ENCODE measurements around the gene CRHR1.

The CRHR1 gene

DNA sequence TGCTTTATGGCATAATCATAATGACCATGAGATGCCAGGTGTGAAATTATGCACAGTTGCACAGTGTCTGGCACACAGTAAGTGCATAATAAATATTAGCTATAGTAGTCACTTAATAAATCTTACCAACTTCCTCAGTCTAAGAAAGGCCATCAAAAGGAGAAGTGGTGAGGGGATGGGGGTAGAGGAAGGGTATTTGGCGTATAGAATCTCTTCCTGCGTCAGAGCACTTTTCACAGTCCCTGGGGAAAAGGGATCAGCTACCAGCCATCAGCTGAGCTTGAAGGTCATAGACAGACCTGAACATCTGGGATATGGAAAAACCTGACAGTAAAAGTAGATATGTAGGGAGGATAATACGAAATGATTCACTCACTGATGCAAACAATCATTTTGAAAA lies 5.8 kb downstream of the CRHR1 start:
- no peak for DNase-seq (ENCODE audit: low read depth in 2 of 2)

DNA sequence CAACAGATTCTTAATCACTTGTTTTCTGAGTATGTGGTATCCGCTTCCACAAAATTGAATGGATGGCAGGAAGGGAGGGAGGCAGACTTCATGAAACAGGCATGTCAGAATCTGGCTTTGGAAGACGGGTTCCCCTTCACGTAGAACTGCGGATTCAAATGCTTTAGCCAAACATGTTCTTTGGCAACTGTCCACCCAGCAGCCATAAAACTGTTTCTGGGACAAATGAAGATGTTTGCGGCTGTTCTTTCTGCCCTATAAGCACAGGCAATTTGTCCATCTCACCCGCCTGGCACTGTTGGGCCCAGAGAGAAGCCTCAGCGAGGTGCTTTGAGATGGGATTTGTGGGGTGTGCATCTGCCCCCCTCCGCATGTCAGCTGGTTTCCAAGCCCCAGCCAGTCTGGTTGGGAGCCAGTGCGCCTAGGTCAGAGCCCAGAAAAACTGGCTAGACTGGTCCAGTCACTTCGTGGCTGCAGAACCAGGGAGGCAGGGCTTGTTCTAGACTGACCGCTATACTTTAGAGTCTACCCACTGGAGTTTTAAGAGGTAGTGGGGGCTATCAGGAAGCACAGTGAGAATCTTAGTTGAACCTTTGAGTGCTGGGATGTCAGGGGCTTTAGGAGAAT lies 6.3 kb downstream of the CRHR1 start:
- no peak for DNase-seq (ENCODE audit: low read depth in 2 of 2)

DNA sequence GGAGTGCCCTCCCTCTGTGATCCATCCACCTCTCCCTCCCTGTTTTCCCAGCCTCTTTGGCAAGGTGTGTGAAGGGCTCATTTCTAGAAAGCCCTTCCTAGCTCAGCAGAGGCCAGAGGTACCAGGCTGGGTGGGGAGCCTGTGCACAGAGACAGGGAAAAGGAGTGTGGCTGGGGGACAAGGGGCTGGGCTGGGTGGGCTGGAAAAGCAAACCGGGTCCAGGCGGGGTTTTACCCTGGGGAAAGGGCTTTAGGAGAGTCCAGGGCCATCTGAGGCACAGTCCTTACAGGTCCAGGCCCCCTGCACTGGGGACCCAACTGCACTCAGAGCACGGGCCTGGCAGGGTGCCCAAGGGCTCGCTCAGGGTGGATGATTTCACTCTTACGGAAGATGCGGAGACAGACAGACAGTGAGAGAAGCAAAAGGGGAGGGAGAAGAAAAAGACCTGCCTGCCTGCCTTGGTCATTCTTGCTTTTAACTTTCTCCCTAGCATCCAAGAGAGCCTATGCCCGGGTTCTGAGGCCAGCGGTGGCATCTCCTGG lies 7.0 kb downstream of the CRHR1 start:
- no peak for DNase-seq (ENCODE audit: low read depth in 2 of 2)

DNA sequence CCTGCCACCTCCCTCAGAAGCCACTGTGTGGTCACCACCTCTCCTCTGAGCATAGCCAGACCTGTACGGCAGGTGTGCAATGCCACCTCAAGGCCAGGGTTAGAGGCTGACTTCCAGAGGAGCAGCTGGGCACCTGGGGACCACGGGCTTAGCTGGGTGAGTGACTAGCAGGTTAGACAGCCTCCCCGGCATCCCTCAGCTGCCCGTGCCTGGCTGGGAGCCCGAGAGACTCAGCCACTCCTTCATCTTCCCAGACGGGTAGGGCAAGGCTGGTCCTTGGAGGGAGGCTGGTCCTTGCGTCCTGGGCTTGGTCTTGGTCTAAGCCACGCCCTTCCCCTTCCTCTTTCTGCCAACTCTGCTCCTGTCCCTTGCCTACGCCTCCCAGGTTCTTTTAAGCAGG lies 7.8 kb downstream of the CRHR1 start:
- DNase-seq (ENCODE audit: low read depth in 2 of 2): no peak

DNA sequence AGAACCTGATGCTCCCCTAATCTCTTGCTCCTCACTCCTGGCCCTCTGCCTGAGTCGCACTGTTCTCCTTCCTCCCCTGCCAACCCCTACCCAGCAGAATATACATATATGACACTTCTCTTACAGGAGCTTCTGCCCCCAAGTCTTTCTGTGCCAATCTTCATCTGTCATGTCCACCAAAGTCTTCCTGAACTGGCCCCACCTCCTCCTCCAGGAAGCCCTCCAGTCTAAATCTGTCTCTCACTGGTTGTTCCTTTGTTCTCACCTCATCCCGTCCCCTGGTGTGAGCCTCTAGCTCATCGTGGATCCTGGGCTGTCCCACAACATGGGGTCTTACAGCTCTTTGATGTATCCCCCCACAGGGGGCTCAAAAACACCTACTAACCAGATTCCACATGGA lies 8.3 kb downstream of the CRHR1 start:
- no peak for DNase-seq (ENCODE audit: low read depth in 2 of 2)

DNA sequence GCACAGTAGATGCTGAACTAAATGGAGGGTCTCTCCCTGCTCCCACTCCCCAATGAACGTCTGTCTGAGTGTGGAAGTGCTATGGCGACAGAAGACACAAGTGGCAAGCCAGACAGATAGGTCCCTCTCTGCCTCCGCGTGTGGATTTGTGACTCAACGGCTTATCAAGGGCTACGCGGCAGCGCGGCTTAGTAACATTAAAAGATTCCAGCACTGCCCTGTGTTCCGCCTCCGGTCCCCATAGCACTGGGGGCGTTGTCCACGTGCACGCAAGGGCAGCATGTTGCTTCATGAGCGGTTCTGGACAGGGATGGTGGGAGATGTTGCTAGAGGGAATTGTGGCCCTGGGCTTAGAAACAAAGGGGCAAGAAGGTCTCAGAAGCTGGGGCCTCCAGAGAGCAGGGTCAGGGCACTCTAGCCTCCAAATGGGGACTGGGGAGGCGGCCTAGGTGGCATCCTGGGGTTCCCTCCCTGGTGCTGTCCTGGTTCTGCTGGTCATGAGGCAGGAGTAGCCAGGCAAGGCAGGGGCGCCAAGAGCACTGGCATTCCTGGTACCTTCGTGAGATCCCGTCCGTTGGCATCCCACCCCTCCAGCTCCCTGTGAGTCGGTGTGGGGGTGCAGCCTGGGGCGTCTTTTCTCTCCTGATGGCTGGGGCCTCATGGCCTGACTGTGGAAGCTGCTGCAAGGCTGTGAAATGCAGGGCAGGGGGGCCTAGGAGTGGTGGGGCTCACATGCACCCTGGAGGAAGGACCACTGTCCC lies 9.1 kb downstream of the CRHR1 start:
- no peak for DNase-seq (ENCODE audit: low read depth in 2 of 2)

DNA sequence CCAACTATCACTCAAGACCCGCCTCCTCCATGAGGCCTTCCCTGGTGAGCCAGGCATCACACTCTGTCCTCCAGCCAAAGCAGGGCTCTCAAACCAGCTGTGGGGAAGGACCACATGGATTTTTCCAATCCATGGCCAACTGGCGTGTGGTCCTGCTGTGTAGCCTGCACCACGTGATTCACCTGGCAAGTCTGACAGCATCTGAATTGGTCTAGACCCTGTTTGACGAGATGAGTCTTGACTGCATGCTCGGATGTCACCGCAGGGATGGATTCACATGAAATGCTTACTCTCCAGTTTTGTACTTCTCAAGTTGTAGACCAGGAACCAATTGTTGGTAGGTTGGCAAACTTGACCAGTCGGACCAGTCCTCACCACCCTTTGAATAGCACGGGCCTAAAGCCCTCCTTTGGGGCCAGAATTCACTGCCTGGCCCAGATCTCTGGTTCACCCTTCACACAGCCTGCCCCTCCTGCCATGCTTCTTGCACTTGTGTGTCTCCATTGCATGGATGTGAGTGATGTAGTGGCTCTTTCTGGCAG lies 9.9 kb downstream of the CRHR1 start:
- no peak for DNase-seq (ENCODE audit: low read depth in 2 of 2)

DNA sequence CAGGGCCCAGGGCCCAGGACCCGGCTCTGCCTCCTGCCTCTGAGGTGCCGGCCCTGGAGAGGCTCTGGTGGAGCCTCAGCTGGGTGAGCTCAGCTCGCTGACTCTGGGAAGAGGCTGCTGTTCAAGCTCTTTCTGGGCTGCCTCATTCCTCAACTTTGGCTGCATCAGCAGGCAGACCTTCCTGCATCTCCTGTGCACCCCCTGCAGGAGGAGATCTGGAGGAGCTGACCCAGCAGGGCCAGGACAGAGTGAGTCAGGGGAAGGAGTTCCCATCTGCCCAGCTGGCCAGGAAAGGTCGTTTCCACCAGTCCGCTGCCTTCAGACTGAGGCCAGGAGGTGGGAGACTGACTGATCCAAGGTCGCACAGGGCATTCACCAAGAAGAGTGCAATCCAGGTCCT lies 10.7 kb downstream of the CRHR1 start:
- no peak for DNase-seq (ENCODE audit: low read depth in 2 of 2)

DNA sequence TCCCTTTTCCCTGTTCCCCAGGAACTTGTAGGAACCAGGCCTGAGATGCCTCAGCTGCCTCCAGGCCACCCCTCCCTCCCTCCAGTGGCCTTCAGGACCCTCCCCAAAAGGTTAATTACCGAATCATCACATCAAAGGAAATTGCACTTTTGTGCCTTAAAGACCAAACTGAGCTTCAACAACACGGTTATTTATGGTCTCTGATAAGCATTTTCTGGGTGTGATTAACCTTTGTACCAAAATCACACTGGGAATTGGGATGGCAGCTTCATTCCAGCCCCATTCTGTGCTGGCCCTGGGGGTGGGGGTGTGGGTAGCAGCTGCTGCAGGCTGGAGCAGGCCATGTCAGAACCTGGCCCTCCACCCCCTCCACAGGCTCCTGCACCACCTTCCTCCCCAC lies 16.7 kb downstream of the CRHR1 start:
- DNase-seq (ENCODE audit: low read depth in 2 of 2): no peak

DNA sequence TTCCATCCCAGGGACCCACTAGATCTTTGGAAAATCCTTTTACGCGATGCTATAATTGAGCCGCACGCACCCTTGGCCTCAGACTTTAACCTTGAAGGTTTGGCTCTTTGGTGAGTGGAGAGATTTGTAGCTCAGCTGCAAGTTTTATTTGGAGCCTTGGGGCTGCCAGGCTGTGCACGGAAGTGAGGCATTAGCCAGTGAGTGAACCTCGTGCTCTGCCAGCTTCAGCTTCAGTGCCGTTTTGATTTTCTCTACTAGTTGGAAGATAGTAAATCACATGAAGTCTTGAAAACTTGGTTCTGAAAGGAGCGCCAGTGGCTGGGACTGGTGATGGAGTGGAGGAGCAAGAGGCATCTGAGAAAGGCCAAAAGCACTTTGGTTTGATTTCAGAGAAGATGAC lies 17.3 kb downstream of the CRHR1 start:
- DNase-seq (ENCODE audit: low read depth in 2 of 2): no peak

DNA sequence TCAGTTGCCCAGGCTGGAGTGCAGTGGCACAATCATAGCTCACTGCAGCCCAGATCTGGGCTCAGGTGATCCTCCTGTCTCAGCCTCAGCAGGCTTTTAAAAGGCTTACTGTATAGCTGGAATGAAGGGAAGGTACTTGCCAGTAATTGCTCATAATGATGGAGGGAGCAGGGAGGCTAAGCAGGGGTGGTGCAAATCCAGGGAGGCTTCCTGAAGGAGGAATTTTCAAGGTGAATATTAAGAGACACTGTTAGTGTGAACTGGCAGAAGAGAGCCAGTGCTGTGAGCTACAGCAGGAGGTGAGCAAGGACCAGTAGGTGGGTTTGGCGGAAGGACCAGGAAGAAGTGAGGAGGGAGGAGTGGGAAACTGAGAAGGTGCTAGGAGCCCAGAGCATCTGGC lies 24.7 kb downstream of the CRHR1 start:
- DNase-seq (ENCODE audit: low read depth in 2 of 2): no peak

DNA sequence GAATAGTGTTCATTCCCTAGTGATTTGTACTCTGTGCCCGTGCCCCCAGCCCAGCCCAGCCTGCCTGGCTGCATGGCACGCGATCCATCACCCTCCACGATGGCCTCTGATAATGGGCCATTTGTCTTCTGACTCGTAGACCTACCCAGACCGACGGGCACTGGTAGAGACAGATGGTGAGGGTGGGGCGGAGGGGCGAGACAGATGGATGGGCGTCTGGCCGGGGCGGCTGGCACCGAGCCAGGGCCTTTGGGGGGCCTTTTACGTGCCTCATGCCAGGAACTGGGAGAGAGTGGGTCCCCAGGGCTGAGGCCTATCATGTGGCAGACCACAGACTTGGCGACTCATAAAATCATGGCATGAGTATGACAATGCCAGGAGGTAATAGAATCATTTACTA lies 25.4 kb downstream of the CRHR1 start:
- DNase-seq (ENCODE audit: low read depth in 2 of 2): no peak

DNA sequence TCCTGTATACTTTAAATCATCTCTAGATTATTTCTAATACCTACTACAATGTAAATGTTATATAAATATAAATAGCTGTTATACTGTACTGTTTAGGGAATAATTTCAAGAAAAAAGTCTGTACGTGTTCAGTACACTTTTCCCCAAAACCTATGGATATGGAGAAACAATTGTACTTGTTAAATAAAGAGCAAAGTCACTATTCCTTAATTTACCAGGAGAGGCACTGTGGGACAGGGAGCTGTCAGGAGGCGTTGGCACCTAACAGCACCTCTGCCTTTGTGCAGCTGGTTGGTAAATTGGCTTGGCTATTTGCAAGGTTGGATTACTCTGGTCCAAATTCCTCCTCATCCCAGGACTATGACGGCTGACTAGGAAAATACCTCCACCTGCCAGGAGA lies 28.0 kb downstream of the CRHR1 start:
- no peak for DNase-seq (ENCODE audit: low read depth in 2 of 2)

DNA sequence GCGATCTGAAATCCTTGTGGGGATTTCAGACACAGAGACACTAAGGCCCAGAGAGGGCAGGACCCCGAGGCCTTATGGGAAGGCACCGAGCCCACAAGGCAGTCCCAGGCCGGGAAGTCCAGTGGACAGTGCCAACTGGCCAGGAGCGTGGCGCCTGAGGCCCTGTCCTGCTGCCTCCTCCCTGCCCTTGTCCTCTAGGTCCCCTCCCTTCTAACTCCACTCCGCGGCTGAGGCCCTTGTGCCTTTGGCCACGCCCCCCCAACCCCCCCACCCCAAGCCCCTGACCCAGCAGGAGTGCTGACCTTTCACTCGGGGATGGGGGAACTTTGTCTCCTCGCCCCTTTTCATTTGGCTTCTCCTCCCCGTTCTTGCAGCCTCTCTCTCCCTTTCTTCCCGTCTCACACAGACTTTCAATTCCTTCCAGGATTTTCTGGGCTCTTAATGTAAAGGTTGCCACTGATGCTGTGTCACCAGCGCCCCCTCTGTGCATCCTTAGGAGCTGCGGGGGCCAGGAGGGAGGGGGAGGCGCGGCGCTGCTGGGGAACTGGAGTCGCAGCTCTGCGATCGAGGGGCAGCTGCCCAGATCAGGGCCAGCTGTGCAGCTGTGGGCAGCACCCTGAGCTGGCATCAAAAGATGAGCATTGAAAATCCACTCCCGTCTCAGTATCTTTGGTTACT lies 29.1 kb downstream of the CRHR1 start:
- DNase-seq (ENCODE audit: low read depth in 2 of 2): no peak

DNA sequence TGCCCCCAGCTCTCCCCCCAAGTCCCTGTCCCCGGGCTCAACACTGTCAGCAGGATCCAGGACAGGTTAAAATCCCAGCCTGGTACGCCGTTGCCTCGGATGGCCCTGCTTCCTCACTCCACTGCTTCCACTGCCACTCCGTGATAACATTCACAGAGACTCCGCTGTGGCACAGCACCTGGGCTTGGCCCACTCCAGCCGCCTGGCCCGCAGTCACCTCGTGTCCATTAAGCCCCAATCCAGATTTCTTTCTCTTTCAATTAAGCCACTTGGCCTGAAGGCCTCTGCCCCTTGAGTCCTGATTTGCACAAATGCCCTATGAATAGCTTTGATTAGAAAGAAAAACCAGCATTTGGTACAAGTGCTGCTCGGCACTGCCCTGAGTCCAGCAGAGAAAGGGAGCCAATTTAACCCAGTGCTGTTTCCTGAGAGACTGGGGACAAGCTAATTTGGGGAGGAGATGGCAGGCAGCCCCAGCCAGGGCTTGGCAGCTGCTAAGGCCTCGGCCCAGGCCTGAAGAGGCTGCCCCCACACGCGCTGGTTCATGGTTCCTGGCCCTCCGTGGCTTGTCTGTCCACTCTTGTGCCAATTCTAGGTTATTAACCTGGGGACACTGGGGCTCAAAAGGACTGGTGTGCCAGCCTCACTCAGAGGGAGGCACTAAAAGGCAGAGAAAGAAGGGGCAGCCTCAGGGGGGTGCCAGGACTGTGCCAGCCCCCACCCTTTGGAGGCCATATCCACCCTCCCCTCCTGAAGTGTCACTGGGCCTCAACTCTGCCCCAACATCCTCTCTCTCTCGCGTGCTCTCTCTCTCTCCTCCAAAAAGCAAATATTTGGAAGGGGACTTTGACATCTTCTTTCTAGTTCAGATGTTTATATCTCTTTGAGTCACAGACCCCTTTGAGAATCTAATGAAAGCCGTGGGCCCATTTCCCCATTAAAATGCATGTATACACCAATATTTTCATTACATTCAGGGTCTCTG lies 30.8 kb downstream of the CRHR1 start:
- DNase-seq (ENCODE audit: low read depth in 2 of 2): no peak

DNA sequence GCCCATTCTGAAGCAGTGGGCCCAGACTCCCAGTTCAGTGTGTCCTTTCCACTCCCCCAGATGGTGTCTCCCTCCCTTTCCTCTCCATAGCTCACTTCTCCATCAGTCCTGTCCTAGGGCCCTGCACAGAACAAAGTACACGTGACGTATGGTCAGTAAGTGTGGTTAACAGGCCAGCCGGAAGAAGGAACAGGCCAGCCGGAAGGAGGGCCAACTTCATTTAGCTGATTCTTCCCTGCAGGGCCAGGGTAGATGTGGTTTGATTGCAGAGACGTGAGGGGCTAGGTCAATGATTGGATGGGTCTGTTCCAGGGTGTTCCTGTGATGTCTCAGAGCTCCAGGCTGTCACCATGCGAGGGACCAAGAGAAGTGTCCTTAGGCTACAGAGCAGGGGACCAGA lies 31.6 kb downstream of the CRHR1 start:
- no peak for DNase-seq (ENCODE audit: low read depth in 2 of 2)

DNA sequence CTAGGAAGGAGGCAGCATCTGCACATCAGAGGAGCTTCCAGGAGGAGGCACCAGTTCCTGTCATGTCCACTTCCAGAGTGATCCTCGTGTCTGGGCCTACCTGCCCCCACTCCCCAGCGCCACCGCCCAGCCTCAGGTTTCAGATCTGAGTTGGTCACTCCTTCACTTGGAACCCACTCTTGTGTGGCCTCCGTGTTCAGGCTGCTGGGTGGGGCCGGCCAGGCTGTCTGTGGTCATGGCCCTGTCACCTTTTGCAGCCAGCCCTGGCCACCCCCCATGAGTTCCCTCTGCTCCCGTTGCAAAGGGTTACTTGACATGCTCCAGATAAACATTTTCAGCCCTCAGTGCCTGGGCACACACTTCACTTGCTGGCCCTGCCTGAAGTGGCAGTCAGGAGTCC lies 33.9 kb downstream of the CRHR1 start:
- no peak for DNase-seq (ENCODE audit: low read depth in 2 of 2)

DNA sequence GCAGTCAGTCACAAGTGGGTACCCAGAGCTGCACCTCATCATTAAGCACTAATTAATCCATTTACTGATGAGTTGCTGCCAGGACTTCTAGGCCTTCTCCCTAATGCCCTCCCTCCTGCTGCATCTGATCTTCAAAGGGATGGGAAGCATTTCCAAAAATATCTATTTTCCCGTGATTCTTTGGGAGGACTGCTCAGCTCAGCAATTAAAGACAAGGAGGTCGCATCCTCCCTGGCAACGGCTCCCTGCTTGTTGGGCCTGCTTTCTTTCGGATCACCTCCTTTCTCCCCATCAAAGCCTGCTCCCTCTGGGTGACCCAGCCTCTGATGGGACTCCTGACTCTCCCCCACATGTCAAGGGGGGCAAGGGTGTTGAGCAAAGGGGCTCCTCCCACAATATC lies 34.6 kb downstream of the CRHR1 start:
- DNase-seq (ENCODE audit: low read depth in 2 of 2): no peak

DNA sequence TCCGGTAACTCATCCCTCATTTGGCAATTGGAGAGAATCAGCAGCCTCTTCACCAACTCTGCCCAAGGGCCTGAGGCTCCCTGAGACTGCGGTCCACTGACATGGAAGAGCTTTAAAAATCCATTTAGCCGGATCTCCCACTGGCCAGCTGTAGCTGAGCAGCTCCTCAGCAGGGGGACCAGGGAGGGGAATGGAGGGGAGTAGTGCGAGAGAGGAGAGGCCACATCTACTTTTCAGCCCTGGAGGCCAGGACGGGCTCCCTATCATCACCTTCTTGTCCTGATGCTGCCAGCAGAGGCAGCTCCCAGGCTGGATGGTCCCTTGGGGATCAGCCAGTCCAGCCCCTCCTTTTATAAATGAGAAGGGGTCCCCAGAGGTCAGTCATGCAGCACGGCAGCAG lies 35.5 kb downstream of the CRHR1 start:
- no peak for DNase-seq (ENCODE audit: low read depth in 2 of 2)

DNA sequence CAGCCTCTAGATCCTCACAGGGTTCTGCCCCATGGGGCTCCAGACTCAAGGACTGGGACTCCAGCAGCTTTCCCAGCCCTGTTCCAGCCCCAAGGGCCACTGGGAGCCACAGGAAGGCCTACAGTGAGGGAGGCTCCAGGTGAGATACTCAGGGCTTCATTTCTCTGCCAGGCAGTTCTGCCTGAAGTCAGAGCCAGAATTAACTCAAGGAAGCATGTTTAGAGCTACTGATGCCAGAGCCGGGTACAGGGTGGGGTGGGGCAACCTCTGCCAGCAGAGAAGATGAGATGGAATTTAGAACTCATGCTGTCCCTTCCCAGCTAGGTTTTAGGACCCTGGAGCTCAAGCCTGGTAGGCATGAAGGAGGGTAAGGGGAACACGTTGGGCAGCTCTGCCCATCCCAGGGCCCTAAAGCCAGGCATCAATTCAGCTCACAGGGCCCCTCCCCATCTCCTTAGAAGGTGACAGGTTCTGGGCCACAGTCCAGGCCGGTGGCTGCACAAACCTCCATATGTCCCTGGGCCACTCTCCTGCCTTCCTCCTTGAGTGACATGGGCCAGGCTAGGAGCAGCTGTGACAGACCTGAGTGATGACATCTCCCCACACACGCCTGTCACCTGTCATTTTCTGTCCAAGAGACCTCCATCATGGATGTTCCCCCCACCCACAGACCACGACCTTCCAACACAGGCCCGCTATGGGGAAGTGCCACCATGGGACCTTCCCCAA lies 36.1 kb downstream of the CRHR1 start:
- DNase-seq (ENCODE audit: low read depth in 2 of 2): no peak

DNA sequence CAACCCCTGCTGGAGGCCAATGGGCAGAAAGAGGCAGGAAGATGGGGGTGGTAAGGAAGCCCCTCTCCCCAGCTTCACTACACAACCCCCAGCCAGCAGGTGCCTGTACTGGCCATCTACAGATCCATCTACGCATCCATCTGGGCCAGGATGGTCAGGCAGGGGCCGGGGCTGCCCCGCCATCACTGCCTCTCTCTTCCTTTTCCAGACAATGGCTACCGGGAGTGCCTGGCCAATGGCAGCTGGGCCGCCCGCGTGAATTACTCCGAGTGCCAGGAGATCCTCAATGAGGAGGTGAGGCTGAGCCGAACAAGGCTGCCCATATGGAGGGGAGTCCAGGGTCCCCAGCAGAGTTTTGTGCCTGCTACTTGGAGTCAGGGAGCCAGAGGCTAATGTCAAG lies 37.0 kb downstream of the CRHR1 start:
- no peak for DNase-seq (ENCODE audit: low read depth in 2 of 2)
